ENCODE measurements around the gene CYTH4. TPM values are rescaled to one million over a fixed set of nuclear protein-coding genes. Genes with fewer than 3 reads are reported as not detected.
A peak's percentile ranks its signal among the peaks of the same experiment; 100 is the strongest.

The CYTH4 gene
- polyA plus RNA-seq, 6 donors from 2014 or later = 29.3 to 74.9 (median 46.1) TPM

GRCh38 chr22:37267135-37267587 lies 15.1 kb upstream of the CYTH4 start:
- H3K9me3 Mint-ChIP-seq = peaks cover 2 to 10% (median 4%) of the 10 kb centered on the region in 7 donors
- no peaks in the 10 kb centered on the region for H3K36me3 Mint-ChIP-seq
- H3K4me3 Mint-ChIP-seq = peak overlapping the region; percentile 85 to 96 (median 94)
- peak overlapping the region; percentile 76 to 99 (median 96) for H3K27ac Mint-ChIP-seq
- no peaks in the 10 kb centered on the region for H3K27me3 Mint-ChIP-seq
- peak; percentile 83 to 84 for ATAC-seq (ENCODE audit: low read depth in 2 of 2)
- H3K4me1 Mint-ChIP-seq = peaks cover 34 to 43% (median 34%) of the 10 kb centered on the region in 3 donors
- peak; percentile 71 for DNase-seq

- Mint-ChIP-seq H3K4me1 (peaks cover 34 to 39% (median 34%) of the 10 kb centered on the region in 3 donors), H3K9me3 (peaks cover 2 to 10% (median 4%) of the 10 kb centered on the region in 7 donors), H3K4me3 (peak overlapping the region; percentile 85 to 96 (median 94)), H3K36me3 (no peaks in the 10 kb centered on the region), H3K27ac (peak overlapping the region; percentile 79 to 99 (median 96)), H3K27me3 (no peaks in the 10 kb centered on the region)
- ATAC-seq (ENCODE audit: low read depth in 2 of 2) = peak in 1 of 2 donors; percentile 22
- DNase-seq = no peak
Measured at GRCh38 chr22:37267661-37268413, 14.5 kb upstream of the CYTH4 start.

- Mint-ChIP-seq H3K4me1 (peaks cover 44 to 50% (median 49%) of the 10 kb centered on the region in 3 donors), H3K9me3 (peaks cover 0 to 4% (median 0%) of the 10 kb centered on the region in 7 donors), H3K36me3 (no peaks in the 10 kb centered on the region), H3K4me3 (peak overlapping the region in 2 of 8 donors; percentile 25 to 67), H3K27me3 (no peaks in the 10 kb centered on the region), H3K27ac (peak overlapping the region in 5 of 6 donors; percentile 0 to 82 (median 33))
- DNase-seq = no peak
- no peak for ATAC-seq (ENCODE audit: low read depth in 2 of 2)
Measured at GRCh38 chr22:37269936-37270678, 12.2 kb upstream of the CYTH4 start.

- H3K27ac Mint-ChIP-seq = peak overlapping the region in 4 of 6 donors; percentile 20 to 82 (median 37)
- H3K4me1 Mint-ChIP-seq = peaks cover 50 to 56% (median 55%) of the 10 kb centered on the region in 3 donors
- no peak overlapping the region for H3K4me3 Mint-ChIP-seq
- ATAC-seq (ENCODE audit: low read depth in 2 of 2) = no peak
- no peaks in the 10 kb centered on the region for H3K36me3 Mint-ChIP-seq
- no peaks in the 10 kb centered on the region for H3K27me3 Mint-ChIP-seq
- no peak for DNase-seq
- H3K9me3 Mint-ChIP-seq = peaks cover 0 to 4% (median 0%) of the 10 kb centered on the region in 7 donors
Measured at GRCh38 chr22:37270928-37271650, 11.2 kb upstream of the CYTH4 start.

DNA sequence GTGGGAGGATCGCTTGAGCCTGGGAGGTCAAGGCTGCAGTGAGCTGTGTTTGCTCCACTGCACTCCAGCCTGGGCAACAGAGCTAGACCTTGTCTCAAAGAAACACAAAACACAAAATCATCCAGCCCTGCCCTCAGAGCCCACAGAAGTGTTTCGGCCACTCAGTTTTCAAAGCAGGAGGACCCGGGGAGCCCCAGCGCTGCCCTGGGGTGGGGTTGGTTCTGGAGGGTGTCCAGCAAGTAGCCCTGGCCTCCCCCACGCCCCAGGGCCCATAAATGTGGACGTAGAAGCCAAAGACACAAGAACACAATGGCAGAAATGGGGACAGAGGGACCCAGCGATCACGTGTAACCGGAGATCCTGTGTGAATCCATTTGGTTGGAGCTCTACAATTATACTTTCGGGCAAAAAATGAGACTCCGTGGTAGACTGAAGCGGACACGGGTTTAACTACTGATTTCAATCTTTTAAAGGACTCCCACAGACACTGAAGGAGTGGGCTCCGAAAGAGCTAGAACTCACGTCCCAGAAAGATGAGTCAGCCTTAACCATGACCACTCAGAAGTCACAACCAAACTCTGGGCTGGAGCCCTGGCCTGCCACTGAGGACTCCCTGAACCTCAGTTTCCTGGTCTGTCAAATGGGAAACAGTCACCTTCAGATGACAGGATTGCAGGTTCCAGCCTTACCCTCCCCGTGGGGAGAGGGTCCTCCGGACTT lies 9.0 kb upstream of the CYTH4 start:
- Mint-ChIP-seq H3K27me3 (no peaks in the 10 kb centered on the region), H3K36me3 (no peaks in the 10 kb centered on the region), H3K4me1 (peaks cover 40 to 53% (median 52%) of the 10 kb centered on the region in 3 donors), H3K4me3 (peak overlapping the region in 1 of 8 donors; percentile 12), H3K27ac (peak overlapping the region in 2 of 6 donors; percentile 39 to 51), H3K9me3 (peaks cover 0 to 4% (median 0%) of the 10 kb centered on the region in 7 donors)
- no peak for ATAC-seq (ENCODE audit: low read depth in 2 of 2)
- DNase-seq = no peak

GRCh38 chr22:37273846-37274225 lies 8.5 kb upstream of the CYTH4 start:
- peaks cover 0 to 4% (median 0%) of the 10 kb centered on the region in 7 donors for H3K9me3 Mint-ChIP-seq
- no peaks in the 10 kb centered on the region for H3K27me3 Mint-ChIP-seq
- peak overlapping the region in 3 of 6 donors; percentile 30 to 59 (median 39) for H3K27ac Mint-ChIP-seq
- ATAC-seq (ENCODE audit: low read depth in 2 of 2) (no peak), DNase-seq (no peak)
- peak overlapping the region in 1 of 8 donors; percentile 50 for H3K4me3 Mint-ChIP-seq
- H3K4me1 Mint-ChIP-seq = peaks cover 45 to 58% (median 57%) of the 10 kb centered on the region in 3 donors
- no peaks in the 10 kb centered on the region for H3K36me3 Mint-ChIP-seq

DNA sequence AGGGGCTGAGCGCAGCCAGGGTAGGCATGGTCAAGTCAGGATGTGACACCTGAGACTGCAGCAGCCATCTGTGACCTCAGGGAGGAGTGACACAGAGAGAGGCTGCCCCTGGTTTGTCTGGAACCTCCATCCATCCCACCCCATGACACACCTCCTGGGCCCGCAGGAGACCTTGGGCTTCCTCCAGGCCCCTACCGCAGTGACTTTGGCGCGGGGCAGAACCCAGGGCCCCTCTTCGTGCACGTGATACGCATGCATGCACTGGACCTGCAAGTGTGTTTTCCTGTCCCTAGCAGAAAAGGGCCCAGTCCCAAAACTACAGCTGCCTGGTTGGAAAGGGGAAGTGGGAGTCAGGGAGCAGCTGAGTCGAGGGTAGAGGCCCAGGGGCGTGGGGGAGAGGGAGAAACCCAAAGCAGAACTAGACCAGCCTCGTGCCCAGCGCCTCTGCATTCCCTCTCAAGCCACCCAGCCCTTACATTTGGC lies 7.9 kb upstream of the CYTH4 start:
- H3K27ac Mint-ChIP-seq = peak overlapping the region in 5 of 6 donors; percentile 30 to 72 (median 44)
- no peaks in the 10 kb centered on the region for H3K36me3 Mint-ChIP-seq
- DNase-seq (peak; percentile 48), ATAC-seq (ENCODE audit: low read depth in 2 of 2) (peak; percentile 65)
- peaks cover 48 to 61% (median 59%) of the 10 kb centered on the region in 3 donors for H3K4me1 Mint-ChIP-seq
- no peaks in the 10 kb centered on the region for H3K27me3 Mint-ChIP-seq
- H3K9me3 Mint-ChIP-seq = peaks cover 0 to 4% (median 0%) of the 10 kb centered on the region in 7 donors
- H3K4me3 Mint-ChIP-seq = peak overlapping the region in 6 of 8 donors; percentile 33 to 79 (median 66)

- peak overlapping the region in 1 of 6 donors; percentile 39 for H3K27ac Mint-ChIP-seq
- DNase-seq = no peak
- peak overlapping the region in 3 of 8 donors; percentile 12 to 76 (median 68) for H3K4me3 Mint-ChIP-seq
- ATAC-seq (ENCODE audit: low read depth in 2 of 2) = no peak
- peaks cover 0 to 4% (median 0%) of the 10 kb centered on the region in 7 donors for H3K9me3 Mint-ChIP-seq
- H3K4me1 Mint-ChIP-seq = peaks cover 48 to 61% (median 59%) of the 10 kb centered on the region in 3 donors
- no peaks in the 10 kb centered on the region for H3K27me3 Mint-ChIP-seq
- no peaks in the 10 kb centered on the region for H3K36me3 Mint-ChIP-seq
Measured at GRCh38 chr22:37275134-37275533, 7.2 kb upstream of the CYTH4 start.

DNA sequence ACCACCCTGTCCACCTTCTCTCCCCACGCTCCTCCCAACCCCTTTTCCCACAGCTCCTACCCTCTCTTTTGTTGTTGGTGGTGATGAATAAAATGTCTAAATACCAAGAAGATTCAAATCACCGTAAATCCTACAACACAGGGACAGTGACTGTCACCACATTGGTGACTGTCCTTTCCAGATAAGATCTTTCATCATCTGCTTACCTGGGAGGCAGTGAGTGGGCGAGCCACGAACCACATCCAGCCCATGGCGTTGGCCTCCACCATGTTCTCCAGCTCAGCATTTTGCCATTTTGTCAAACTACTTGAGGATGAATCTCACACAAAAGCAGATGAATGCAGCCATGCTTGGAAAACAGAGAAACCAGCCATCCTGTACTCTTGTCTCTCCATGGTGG lies 6.7 kb upstream of the CYTH4 start:
- DNase-seq (no peak), ATAC-seq (ENCODE audit: low read depth in 2 of 2) (no peak)
- Mint-ChIP-seq H3K27me3 (no peaks in the 10 kb centered on the region), H3K36me3 (no peaks in the 10 kb centered on the region), H3K4me1 (peaks cover 48 to 62% (median 54%) of the 10 kb centered on the region in 3 donors), H3K4me3 (peak overlapping the region in 3 of 8 donors; percentile 22 to 71 (median 68)), H3K27ac (peak overlapping the region in 2 of 6 donors; percentile 31 to 91), H3K9me3 (no peaks in the 10 kb centered on the region)

GRCh38 chr22:37276776-37277175 lies 5.5 kb upstream of the CYTH4 start:
- no peak for ATAC-seq (ENCODE audit: low read depth in 2 of 2)
- Mint-ChIP-seq H3K4me3 (peak overlapping the region in 1 of 8 donors; percentile 35), H3K36me3 (no peaks in the 10 kb centered on the region), H3K27me3 (no peaks in the 10 kb centered on the region), H3K4me1 (peaks cover 51 to 73% (median 57%) of the 10 kb centered on the region in 3 donors), H3K27ac (peak overlapping the region in 2 of 6 donors; percentile 29 to 53), H3K9me3 (no peaks in the 10 kb centered on the region)
- DNase-seq = no peak

- no peaks in the 10 kb centered on the region for H3K9me3 Mint-ChIP-seq
- no peaks in the 10 kb centered on the region for H3K27me3 Mint-ChIP-seq
- H3K4me3 Mint-ChIP-seq = peak overlapping the region in 1 of 8 donors; percentile 28
- peaks cover 0 to 1% of the 10 kb centered on the region in 2 donors for H3K36me3 Mint-ChIP-seq
- DNase-seq (no peak), ATAC-seq (ENCODE audit: low read depth in 2 of 2) (no peak)
- H3K4me1 Mint-ChIP-seq = peaks cover 57 to 79% (median 61%) of the 10 kb centered on the region in 3 donors
- H3K27ac Mint-ChIP-seq = peak overlapping the region in 3 of 6 donors; percentile 53 to 79 (median 79)
Measured at GRCh38 chr22:37277384-37277783, 4.9 kb upstream of the CYTH4 start.

DNA sequence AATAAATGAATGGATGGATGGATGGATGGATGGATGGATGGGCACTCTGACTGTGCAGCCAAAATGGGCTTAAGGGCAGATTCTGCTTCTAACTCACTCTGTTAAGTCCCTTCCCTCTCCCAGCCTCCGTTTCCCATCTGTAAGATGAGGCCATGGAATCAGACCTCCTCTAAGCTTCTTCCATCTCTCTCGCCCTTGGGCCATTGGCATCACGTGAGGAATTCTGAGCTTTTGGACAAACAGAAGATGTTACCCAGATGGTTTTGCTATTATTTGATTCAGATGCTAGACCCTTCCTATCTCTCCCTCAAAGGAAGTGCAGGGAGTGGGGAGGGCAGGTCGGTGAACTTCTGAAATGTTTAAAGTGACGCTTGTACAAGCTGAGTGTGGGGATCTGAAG lies 4.0 kb upstream of the CYTH4 start:
- Mint-ChIP-seq H3K4me1 (peaks cover 63 to 87% (median 69%) of the 10 kb centered on the region in 3 donors), H3K9me3 (no peaks in the 10 kb centered on the region), H3K4me3 (peak overlapping the region in 1 of 8 donors; percentile 51), H3K36me3 (peaks cover 0 to 8% of the 10 kb centered on the region in 2 donors), H3K27me3 (no peaks in the 10 kb centered on the region), H3K27ac (peak overlapping the region in 3 of 6 donors; percentile 75 to 79 (median 75))
- no peak for ATAC-seq (ENCODE audit: low read depth in 2 of 2)
- no peak for DNase-seq

All from naive B cell (primary cell).